NCI-H1436 treated with DMSO at 0.1 percent for 48 hours (cell line): ENCODE measurements around the gene ZNF862.
"Not testable (repeated sequence)": the region's sequence is repeated elsewhere in the genome, so short reads cannot be mapped to it uniquely, and the experiment has no call there.

Source experiments
- DNase-seq: peaks from one replicate; lab custom pipeline; 2025; lab: John Stamatoyannopoulos, UW

Gene ZNF862

DNA sequence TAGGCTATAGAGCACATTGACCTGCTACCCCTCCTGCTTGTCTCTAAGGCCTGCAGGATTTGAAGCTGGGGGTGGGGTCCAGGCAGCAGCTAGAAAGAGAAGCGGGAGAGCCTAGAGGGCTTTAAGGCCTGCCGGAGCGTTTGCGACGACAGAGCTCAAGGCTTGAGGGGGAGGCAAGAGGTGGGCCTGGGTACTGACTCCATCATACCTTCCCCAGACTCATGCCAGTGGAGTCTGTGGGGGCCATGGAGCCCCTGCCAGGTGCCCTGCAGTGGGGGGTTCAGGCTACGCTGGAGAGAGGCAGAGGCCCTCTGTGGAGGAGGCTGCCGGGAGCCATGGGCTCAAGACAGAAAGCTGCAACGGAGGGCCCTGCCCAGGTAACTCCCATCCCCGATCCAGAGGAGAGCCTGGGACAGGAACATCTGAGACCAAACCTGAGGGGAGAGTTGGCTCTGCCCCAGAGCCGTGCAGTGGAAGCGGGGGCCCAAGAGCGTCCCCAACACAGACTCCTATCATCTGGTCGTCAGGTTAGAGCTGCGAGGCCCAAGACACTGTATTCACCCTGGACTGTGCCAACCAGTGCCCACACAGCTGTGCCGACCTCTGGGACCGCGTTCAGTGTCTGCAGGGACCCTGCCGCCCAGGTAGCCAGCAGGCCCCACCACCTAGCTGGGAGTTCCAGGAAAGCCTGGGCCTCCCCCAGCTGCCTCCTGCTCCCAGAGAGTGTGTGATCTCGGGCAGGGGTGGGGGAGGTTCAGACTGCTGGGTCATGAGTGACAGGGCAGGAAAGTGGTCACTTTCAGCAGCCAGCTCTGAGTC lies 13.2 kb upstream of the ZNF862 start:
- DNase-seq = no peak

DNA sequence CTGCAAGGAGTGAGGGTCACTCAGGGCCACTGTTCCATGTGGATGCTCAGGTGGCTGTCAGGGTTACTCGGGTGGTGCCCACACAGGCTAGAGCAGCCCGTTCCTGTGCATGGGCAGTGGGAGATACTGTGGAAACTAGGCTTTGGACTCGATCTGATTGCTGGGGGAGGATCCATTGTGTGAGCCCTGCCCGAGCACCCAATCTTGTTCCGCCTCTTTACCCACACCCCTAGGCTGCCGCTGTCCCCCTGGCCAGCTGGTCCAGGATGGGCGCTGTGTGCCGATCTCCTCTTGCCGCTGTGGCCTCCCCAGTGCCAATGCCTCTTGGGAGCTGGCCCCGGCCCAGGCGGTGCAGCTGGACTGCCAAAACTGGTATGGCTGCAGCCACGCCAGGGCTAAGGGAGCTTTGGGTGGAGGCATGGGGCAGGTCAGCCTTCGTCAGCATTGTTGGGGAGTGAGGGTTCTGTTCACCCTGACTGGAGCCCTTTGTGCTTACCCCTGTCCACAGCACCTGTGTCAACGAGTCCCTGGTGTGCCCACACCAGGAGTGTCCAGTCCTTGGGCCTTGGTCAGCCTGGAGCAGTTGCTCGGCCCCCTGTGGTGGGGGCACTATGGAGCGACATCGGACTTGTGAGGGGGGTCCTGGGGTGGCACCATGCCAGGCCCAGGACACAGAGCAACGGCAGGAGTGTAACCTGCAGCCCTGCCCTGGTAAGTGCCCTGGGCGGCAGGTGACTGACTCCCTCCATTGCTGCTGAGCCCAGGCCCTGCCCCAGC lies 12.4 kb upstream of the ZNF862 start:
- DNase-seq = no peak

DNA sequence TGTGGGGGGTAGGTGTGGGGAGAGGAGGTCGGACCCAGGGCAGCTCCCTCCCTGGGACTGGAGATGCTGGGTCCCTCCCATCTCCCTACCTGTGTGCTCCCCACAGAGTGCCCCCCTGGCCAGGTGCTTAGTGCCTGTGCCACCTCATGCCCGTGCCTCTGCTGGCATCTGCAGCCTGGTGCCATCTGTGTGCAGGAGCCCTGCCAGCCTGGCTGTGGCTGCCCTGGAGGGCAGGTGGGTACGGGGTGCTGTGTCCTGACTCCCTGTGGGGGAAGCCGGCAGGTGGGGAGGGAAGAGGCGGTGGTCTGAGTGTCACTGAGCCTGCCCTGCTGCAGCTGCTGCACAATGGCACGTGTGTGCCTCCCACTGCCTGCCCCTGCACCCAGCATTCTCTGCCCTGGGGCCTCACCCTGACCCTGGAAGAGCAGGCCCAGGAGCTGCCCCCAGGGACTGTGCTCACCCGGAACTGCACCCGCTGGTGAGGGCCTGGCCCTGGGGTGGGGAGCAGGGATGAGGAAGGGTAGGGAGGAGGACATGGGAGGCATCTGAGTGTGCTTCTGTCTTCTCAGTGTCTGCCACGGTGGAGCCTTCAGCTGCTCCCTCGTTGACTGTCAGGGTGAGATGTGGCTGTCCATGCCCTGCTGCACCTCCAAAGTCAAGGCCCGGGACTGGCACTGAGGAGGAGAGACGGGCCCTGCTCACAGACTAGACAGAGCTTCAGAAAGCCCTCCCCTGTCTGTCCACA lies 11.7 kb upstream of the ZNF862 start:
- no peak for DNase-seq

DNA sequence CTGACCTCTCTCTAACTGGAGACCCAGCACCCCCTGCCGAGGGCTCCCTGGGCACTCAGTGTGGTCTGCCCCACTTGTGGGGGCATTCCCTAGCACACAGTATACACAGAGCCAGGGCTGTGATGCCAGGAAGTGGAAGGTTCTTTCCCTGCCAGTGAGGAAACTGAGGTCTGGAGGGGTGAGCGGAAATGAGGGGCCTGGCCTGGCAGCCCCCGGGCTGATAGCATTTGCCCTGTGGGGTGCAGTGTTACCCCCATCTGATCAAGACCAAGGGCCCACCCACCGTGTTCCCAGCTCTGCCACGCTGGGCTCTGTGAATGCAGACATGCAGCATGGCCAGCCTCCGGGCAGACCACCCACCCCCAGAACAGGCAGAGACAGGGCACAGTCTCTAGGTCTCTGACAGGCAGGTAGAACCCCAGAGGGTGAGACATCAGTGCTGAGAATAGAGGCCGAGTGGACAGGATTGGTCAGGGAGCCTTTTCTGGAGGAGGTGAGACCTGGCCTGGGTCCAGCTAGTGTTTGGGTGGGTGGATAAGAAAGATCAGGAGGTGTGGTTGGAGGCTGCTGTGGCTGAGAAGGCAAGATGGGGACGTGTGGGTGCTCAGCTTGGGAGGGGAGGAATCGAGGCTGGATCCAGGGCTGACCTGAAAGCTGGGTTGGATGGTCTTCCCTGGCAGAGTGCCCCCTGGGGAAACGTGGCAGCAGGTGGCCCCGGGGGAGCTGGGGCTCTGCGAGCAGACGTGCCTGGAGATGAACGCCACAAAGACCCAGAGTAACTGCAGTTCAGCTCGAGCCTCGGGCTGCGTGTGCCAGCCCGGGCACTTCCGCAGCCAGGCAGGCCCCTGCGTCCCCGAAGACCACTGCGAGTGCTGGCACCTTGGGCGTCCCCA lies 10.8 kb upstream of the ZNF862 start:
- DNase-seq = no peak

DNA sequence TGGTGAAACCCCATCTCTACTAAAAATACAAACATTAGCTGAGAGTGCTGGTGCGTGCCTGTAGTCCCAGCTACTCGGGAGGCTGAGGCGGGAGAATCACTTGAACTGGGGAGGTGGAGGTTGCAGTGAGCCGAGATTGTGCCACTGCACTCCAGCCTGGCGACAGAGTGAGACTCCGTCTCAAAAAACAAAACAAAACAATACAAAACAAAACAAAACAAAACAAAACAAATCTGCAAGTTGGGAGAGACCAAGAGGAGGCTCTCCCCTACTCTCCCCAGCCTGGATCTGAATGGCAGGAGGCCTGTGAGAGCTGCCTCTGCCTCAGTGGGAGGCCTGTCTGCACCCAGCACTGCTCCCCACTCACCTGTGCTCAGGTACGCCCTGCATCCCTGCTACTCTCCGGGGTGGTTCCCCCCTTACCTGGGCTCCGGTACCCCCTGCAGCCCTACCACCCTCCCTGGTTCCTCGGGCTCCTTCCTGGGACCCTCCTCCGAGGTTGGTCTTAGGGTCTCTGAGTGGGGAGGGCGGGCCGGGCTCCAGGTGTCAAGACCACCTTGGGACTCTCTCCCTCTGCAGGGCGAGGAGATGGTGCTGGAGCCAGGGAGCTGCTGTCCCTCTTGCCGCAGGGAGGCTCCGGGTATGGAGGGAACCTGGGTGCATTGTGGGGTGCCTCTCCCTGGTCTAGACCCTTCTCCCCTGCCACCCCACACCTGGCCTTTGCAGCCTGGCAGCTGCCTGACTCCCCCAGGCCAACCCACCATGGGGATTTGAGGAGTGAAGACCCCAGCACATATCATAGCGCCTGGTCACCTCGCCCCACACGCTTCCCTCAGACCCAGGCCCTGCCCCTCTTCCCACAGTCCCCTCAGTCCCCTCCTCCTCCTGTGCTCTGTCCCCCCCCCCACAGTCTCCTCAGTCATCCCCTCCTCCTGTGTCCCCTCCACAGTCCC lies 9.5 kb upstream of the ZNF862 start:
- no peak for DNase-seq

DNA sequence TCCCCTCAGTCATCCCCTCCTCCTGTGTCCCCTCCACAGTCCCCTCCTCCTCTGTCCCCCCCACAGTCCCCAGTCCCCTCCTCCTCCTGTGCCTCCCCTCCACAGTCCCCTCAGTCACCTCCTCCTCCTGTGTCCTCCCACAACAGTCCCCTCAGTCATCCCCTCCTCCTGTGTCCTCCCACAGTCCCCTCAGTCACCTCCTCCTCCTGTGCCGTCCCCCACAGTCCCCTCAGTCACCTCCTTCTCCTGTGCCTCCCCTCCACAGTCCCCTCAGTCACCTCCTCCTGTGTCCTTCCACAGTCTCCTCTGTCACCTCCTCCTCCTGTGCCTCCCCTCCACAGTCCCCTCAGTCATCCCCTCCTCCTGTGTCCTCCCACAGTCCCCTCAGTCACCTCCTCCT lies 7.6 kb upstream of the ZNF862 start:
- DNase-seq = not testable (repeated sequence)

DNA sequence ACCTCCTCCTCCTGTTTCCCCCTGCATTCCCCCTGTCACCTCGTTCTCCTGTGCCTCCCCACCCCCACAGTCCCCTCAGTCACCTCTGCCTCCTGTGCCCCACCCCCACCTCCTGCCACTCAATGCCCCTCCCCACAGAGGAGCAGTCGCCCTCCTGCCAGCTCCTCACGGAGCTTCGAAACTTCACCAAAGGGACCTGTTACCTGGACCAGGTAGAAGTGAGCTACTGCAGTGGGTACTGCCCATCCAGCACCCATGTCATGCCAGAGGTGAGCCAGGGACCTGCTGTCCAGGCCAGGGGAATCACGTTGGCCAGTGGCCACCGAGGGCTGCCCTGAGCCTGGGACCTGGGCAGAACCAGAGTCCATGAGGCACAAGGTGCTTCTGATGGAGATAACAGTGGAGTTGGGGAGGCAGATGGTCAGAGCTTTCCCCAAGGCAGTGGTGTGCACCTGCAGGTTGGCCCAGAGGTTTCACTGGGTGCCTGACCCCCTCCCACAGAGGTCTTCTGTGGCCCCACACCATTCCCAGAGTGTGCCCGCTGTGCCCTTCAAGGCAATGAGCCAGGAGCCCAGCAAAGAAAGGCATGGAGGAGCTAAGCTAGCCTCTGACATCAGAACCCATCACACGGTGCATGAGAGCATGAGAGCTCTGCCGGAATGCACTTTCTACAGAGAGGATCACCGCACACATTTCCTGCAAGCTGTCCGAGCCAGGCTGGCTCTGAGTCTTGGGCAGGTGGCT lies 7.0 kb upstream of the ZNF862 start:
- DNase-seq = no peak

DNA sequence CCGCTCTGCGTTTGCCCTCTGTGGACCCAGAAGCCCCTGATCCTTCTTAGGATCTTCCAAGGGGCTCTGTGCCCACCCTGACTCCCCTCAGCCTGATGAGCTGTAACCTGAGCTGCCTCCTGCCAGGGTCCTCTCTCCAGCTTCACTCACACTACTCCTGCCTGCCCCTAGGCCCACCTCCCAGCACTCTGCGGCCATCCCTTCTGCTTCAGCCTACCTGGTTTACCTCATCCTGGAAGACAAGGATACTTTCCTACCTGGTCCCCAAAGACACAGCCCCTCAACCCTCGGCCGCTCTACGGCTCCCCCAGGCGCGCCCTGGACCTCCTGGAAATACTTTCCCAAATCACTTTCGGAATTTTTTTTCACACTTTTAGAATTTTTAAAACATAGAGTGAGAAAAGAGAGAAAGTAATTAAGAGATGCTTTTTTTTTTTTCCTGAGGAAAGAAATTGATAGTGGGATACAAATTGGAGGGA lies 6.4 kb upstream of the ZNF862 start:
- no peak for DNase-seq

DNA sequence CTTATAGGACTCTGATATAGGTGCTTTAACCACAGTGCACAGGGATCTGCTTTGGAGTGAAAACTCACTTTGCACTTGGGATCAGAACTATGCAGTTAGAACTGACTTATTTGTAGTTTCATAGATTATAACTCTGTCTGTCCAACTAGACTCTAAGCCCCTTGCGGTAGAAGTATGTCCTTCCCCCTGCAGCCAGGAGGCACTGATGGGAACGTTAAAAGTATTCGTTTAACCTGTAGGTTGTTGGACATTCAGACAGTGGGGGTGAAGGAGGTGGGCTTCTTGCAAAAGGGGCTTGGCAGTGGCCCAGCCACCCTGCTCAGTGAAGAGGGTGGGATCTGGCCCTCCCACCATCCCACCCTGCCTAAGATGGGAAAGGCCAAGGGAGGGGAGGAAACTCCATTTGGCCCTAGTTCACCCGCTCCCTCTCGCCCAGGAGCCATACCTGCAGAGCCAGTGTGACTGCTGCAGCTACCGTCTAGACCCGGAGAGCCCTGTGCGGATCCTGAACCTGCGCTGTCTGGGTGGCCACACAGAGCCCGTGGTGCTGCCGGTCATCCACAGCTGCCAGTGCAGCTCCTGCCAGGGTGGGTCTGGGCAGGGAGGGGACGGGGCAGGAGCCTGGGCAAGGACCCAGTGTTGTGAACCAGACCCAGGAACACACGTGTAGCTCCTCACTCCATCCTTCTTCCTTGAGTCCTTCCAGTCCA lies 5.7 kb upstream of the ZNF862 start:
- DNase-seq = no peak

DNA sequence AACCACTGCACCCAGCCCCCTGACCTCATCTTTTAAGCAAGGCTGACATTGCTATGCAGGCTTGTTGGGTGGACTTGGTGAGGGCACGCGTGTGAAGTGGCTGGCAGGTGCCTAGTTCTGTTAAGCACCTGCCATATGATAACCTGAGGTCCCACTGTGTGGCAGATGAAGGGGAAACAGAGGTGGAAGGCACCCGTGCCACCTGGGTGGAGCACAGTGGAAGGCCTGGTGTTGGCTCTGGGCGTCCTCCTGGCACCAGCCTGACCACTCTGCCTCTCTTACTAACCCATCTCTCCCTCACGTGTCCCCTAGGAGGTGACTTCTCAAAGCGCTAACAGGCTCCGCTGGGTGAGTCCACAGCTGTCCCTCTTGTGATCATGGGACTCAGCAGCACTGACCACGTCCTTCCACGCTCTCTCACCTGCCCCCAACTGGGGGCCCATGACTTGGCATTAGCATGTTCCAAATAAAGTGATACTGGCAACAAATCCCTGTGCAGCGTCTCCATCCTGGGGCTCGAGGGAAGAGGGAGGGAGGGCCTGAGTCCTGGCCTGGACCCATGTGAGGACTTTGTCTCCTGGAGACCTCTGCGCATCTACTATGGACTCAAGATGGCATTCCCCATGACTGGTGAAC lies 4.6 kb upstream of the ZNF862 start:
- no peak for DNase-seq

DNA sequence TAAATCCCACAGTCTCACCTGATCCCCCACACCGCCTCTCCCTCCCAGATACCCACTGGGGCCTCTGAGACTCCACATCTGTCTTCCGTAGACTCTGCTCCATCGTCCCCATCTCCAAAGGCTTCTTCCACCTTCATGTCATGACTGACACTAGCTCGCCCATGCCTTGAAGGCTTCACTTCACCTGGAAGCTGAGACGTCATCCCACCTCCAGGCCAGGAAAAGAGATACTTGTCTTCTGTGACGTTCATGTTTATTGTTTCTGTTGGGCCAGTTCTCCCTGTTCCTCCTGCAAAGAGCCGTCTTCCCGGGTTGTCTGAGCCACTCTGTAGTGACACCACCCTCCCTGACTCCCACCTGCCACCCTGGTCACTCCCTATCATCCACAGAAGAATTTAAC lies 3.6 kb upstream of the ZNF862 start:
- no peak for DNase-seq

DNA sequence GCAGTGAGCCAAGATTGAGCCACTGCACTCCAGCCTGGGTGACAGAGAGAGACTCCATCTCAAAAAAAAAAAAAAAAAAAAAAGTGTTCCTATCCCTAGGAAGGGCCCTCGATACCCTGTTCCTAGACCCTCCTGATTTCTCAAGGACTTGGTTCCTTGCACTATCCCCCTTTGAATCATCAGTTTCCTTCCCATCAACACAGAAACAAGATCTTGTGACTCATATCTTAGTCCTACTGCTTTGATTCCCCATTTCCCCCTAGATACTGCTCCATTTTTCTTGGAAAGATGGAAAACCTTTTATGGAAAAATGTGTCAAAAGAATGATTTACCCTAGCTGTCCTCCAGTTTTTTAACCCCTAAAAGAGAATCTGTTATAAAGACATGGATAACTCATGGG lies 1.7 kb upstream of the ZNF862 start:
- DNase-seq = no peak

DNA sequence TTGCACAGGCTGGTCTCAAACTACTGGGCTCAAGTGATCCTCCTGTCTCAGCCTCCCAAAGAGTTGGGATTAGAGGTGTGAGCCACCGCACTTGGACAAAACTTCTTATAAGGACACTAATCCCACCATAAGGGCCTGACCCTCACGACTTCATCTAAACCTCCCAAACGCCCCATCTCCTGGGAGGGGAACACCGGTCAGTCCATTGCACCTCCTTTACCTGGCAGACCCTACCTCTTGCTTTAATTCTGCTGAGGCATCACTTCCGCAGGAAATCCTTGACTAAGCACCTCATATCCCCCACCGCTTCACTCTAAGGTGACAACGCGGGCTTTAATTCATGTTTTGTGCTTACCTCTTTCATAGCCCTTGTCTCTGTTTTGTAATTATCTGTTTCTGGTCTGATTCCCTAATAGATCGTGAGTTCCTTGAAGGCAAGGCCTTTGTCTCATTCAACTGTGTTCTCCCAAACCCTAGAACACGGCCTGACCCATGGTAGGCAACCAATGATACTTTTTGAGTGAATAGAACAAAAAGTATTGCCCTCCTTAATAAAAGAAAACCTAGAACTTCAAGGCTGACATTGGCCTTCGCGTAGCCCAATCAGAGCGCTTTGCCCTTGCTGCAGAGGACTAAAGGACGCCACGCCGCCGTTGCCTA lies 481 bp upstream of the ZNF862 start:
- no peak for DNase-seq

DNA sequence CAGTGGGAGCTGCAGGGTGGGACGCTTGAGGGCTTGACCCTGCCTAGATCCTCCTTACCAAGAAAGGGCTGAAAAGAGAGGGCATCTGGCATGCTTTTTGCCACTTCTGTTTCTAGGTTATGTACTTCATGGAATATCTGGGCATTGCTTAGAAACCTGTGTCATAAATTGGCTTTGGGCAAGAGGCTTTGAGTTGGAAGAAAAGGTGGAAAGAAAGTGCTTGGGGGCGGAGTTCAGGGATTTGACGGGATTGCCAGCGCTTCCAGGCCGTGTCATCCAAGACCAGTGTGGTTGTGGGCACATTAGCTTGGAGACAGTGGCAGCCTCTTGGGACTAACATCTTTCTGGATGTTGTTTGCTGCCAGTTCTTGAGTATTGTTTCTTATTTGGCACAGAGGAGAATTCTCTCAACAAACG lies 825 bp downstream of the ZNF862 start:
- no peak for DNase-seq

DNA sequence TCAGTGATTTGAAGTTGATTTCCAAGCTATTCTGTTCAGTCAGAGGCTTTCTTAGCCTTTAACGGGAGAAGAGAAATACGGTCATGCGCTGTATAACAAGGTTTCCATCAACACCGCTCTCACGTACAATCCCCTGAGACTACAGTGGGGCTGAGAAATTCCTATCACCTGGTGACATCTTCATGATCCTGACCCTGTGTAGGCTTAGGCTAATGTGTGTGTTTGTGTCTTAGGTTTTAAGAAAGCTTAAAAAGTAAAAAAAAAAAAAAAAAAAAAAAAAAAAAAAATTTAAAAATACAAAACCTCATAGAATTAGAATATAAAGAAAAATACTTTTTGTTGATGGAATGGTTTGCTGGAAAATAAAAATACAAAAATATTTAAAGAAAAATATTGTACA lies 1.8 kb downstream of the ZNF862 start:
- DNase-seq = no peak

DNA sequence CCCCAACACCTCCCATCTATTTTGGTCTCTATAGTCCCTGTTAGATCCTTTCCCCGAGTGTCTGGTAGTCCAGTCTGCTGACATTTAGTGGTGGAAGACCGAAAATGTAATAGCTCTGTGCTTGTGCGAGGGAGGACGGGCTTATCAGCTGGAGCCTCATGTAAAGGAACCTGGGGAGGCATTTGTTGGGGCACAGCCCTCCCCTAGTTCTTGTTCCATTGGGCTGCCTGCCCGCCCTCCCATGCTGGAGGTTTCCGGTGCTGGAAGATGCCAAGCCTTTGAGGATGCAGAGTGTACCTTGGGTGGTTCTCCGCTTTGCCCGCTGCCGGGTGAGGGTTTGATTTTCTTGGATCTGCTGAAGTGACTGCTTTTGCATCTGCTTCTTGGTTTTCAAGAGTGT lies 5.4 kb downstream of the ZNF862 start:
- no peak for DNase-seq

DNA sequence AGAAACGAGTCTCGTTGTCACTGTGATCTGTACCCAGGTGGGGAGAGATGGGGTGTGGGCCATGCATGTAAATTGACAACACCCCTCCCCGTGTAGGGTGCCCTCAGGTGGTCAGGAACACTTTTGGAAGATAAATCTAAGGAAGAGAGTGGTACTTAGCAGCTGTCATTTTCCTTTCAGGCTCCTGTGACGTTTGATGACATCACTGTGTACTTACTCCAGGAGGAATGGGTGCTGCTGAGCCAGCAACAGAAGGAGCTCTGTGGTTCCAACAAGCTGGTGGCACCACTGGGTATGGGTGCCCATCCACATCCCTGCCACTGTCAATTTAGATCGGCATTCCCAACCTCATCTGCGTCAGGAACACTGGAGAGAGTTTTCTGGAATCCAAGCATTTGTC lies 6.3 kb downstream of the ZNF862 start:
- no peak for DNase-seq
